Measurements from ENCODE around the gene KCNAB1.

The KCNAB1 gene

DNA sequence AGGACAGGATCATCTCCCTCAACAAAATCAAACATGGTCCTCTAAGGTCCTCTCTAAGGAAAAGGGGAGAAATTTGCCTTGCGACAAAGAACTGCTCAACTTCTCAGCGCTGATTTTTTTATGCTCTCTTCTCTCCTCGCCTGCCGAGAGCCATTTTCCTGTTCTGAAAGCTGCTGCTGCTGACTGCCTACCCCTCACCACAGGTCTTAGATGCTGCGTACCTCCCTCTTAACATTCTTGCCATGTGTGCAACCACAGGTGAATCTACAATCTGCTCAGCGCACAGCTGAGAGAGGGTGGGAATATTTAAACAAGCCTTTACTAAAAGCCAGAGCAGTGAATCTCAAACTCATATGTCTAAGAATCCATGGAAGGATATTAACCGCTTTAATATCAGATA is 223.8 kb downstream of the KCNAB1 start:
- ATAC-seq: no peak
- TF ChIP-seq ISL1 (CRISPR knock-in tag; IDR thresholded peaks at IDR 0.05) (no peak), ZC3H10 (CRISPR knock-in tag; IDR thresholded peaks at IDR 0.05) (no peak), ZFP3 (CRISPR knock-in tag; IDR thresholded peaks at IDR 0.05) (no peak), SNAI2 (CRISPR knock-in tag; IDR thresholded peaks at IDR 0.05) (no peak), CREB5 (CRISPR knock-in tag; IDR thresholded peaks at IDR 0.05; ENCODE audit: low read depth) (no peak), PATZ1 (CRISPR knock-in tag; IDR thresholded peaks at IDR 0.05; ENCODE audit: borderline replicate concordance) (no peak), ZNF70 (CRISPR knock-in tag; IDR thresholded peaks at IDR 0.05) (no peak), ZFP30 (CRISPR knock-in tag; IDR thresholded peaks at IDR 0.05) (no peak), BACH2 (CRISPR knock-in tag; IDR thresholded peaks at IDR 0.05; ENCODE audit: borderline replicate concordance) (no peak), TOX (CRISPR knock-in tag; IDR thresholded peaks at IDR 0.05; ENCODE audit: borderline replicate concordance) (no peak), CSDC2 (CRISPR knock-in tag; IDR thresholded peaks at IDR 0.05) (no peak)
- TF ChIP-seq, protein P1, sequence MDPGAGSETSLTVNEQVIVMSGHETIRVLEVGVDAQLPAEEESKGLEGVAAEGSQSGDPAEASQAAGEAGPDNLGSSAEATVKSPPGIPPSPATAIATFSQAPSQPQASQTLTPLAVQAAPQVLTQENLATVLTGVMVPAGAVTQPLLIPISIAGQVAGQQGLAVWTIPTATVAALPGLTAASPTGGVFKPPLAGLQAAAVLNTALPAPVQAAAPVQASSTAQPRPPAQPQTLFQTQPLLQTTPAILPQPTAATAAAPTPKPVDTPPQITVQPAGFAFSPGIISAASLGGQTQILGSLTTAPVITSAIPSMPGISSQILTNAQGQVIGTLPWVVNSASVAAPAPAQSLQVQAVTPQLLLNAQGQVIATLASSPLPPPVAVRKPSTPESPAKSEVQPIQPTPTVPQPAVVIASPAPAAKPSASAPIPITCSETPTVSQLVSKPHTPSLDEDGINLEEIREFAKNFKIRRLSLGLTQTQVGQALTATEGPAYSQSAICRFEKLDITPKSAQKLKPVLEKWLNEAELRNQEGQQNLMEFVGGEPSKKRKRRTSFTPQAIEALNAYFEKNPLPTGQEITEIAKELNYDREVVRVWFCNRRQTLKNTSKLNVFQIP (CRISPR knock-in tag; IDR thresholded peaks at IDR 0.05; ENCODE audit: borderline replicate concordance, low read depth): no peak

DNA sequence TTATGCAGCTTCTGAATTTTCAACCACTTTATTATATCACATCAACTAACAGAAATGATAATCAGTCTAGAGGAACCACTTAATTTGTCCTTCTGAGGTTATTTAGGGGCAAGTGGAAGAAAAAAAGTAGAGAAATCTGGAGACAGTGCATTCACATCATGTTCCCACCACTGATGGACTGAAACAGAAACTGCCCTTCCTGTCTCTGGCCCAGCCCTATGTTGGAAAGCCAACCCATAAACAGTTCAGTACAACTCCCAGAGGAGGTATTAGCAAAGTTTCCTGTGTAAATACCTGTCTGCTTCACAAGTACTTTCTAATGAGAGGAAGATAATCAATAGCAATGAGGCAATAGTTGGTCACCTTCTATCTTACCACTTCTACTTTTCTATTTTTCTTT is 228.7 kb downstream of the KCNAB1 start:
- TF ChIP-seq ZFP3 (CRISPR knock-in tag; IDR thresholded peaks at IDR 0.05): no peak
- no peak for TF ChIP-seq ISL1 (CRISPR knock-in tag; IDR thresholded peaks at IDR 0.05)
- TF ChIP-seq ZNF8 (CRISPR knock-in tag; IDR thresholded peaks at IDR 0.05): no peak
- TF ChIP-seq BACH2 (CRISPR knock-in tag; IDR thresholded peaks at IDR 0.05; ENCODE audit: borderline replicate concordance): no peak
- ATAC-seq: peak; percentile 32; the same call in 2 of the 3 replicates

DNA sequence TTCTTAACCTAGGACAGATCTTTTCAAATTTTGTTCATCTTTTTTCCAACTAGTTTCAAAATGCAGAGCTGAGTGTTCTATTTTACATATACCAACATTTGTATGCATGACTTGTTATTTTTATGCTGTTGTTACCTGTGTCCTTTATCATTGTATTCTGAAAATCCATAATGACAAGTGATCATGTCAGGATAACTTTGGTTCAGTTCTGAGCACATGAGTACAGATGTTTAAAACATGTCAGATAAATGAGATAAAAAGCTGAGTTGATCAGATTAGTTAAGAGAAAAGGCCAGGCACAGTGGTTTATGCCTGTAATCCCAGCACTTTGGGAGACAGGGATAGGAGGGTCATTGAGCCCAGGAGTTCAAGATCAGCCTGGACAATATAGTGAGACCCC is 229.6 kb downstream of the KCNAB1 start:
- ATAC-seq: no peak
- no peak for TF ChIP-seq ZNF565 (CRISPR knock-in tag; conservative IDR thresholded peaks at IDR 0.05; ENCODE audit: low read depth)
- no peak for TF ChIP-seq TOX (CRISPR knock-in tag; IDR thresholded peaks at IDR 0.05; ENCODE audit: borderline replicate concordance)
- TF ChIP-seq CSDC2 (CRISPR knock-in tag; IDR thresholded peaks at IDR 0.05): no peak
- TF ChIP-seq ISL1 (CRISPR knock-in tag; IDR thresholded peaks at IDR 0.05): no peak
- no peak for TF ChIP-seq ARNTL (CRISPR knock-in tag; IDR thresholded peaks at IDR 0.05; ENCODE audit: borderline replicate concordance, low read depth)
- TF ChIP-seq ZC3H10 (CRISPR knock-in tag; IDR thresholded peaks at IDR 0.05): no peak
- no peak for TF ChIP-seq ZNF70 (CRISPR knock-in tag; IDR thresholded peaks at IDR 0.05)
- no peak for TF ChIP-seq SNAI2 (CRISPR knock-in tag; IDR thresholded peaks at IDR 0.05)
- no peak for TF ChIP-seq GLIS3 (CRISPR knock-in tag; IDR thresholded peaks at IDR 0.05)

- ATAC-seq: no peak
Observed at GRCh38 chr3:156350781-156351180, 230.4 kb downstream of the KCNAB1 start.

GRCh38 chr3:156351783-156352182 is 231.4 kb downstream of the KCNAB1 start:
- no peak for TF ChIP-seq ZNF565 (CRISPR knock-in tag; conservative IDR thresholded peaks at IDR 0.05; ENCODE audit: low read depth)
- TF ChIP-seq ISL1 (CRISPR knock-in tag; IDR thresholded peaks at IDR 0.05): no peak
- TF ChIP-seq ZFP30 (CRISPR knock-in tag; IDR thresholded peaks at IDR 0.05): no peak
- TF ChIP-seq ZNF8 (CRISPR knock-in tag; IDR thresholded peaks at IDR 0.05): no peak
- TF ChIP-seq ARNTL (CRISPR knock-in tag; IDR thresholded peaks at IDR 0.05; ENCODE audit: borderline replicate concordance, low read depth): no peak
- no peak for TF ChIP-seq CREB5 (CRISPR knock-in tag; IDR thresholded peaks at IDR 0.05; ENCODE audit: low read depth)
- TF ChIP-seq ZNF70 (CRISPR knock-in tag; IDR thresholded peaks at IDR 0.05): no peak
- no peak for TF ChIP-seq SNAI2 (CRISPR knock-in tag; IDR thresholded peaks at IDR 0.05)
- no peak for TF ChIP-seq TCF4 (CRISPR knock-in tag; IDR thresholded peaks at IDR 0.05; ENCODE audit: borderline replicate concordance)
- no peak for ATAC-seq

More at GRCh38 chr3:156350781-156351180, 230.4 kb downstream of the KCNAB1 start:
- TF ChIP-seq ZNF70 (CRISPR knock-in tag; IDR thresholded peaks at IDR 0.05) (no peak), TOX (CRISPR knock-in tag; IDR thresholded peaks at IDR 0.05; ENCODE audit: borderline replicate concordance) (no peak), CSDC2 (CRISPR knock-in tag; IDR thresholded peaks at IDR 0.05) (no peak)

GRCh38 chr3:156352728-156353127 is 232.3 kb downstream of the KCNAB1 start:
- ATAC-seq: no peak
- no peak for TF ChIP-seq PPARA (CRISPR knock-in tag; IDR thresholded peaks at IDR 0.05; ENCODE audit: borderline replicate concordance)
- no peak for TF ChIP-seq ZC3H10 (CRISPR knock-in tag; IDR thresholded peaks at IDR 0.05)
- TF ChIP-seq TCF4 (CRISPR knock-in tag; IDR thresholded peaks at IDR 0.05; ENCODE audit: borderline replicate concordance): no peak
- TF ChIP-seq ZFP3 (CRISPR knock-in tag; IDR thresholded peaks at IDR 0.05): no peak
- no peak for TF ChIP-seq SNAI2 (CRISPR knock-in tag; IDR thresholded peaks at IDR 0.05)
- no peak for TF ChIP-seq CREB5 (CRISPR knock-in tag; IDR thresholded peaks at IDR 0.05; ENCODE audit: low read depth)
- TF ChIP-seq, protein P2, sequence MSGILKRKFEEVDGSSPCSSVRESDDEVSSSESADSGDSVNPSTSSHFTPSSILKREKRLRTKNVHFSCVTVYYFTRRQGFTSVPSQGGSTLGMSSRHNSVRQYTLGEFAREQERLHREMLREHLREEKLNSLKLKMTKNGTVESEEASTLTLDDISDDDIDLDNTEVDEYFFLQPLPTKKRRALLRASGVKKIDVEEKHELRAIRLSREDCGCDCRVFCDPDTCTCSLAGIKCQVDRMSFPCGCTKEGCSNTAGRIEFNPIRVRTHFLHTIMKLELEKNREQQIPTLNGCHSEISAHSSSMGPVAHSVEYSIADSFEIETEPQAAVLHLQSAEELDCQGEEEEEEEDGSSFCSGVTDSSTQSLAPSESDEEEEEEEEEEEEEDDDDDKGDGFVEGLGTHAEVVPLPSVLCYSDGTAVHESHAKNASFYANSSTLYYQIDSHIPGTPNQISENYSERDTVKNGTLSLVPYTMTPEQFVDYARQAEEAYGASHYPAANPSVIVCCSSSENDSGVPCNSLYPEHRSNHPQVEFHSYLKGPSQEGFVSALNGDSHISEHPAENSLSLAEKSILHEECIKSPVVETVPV (CRISPR knock-in tag; IDR thresholded peaks at IDR 0.05): no peak
- no peak for TF ChIP-seq ARNTL (CRISPR knock-in tag; IDR thresholded peaks at IDR 0.05; ENCODE audit: borderline replicate concordance, low read depth)
- no peak for TF ChIP-seq ZNF8 (CRISPR knock-in tag; IDR thresholded peaks at IDR 0.05)
- TF ChIP-seq ZFP30 (CRISPR knock-in tag; IDR thresholded peaks at IDR 0.05): no peak
- no peak for TF ChIP-seq ZNF70 (CRISPR knock-in tag; IDR thresholded peaks at IDR 0.05)
